Small intestine (tissue), 7 donors: ENCODE measurements around the gene TAS2R39. TPM values are rescaled to one million over a fixed set of nuclear protein-coding genes. Genes with fewer than 3 reads are reported as not detected.

ENCODE experiments used
- DNase-seq, 2 donors: peaks; one replicate each; pipeline versions ENCODE4 v3.0.0 to v3.0.0-alpha.2; 2013
- FAIRE-seq: peaks from 2 replicates; lab custom pipeline; 2012; peaks lifted over from hg19 to GRCh38; lab: Jason Lieb, UNC
- H3K27ac ChIP-seq, 3 donors: one replicate each; pipeline ENCODE4 v1.5.1; 2013; ENCODE audit warnings: low read length in 2 of 3, mild to moderate bottlenecking in 2 of 3, control low read depth in 1 of 3, inconsistent platforms in 1 of 3, low read depth in 1 of 3, moderate library complexity in 1 of 3
- H3K27me3 ChIP-seq, 3 donors: one replicate each; pipeline ENCODE4 v1.6.1; 2013; ENCODE audit warnings: low read length in 3 of 3, inconsistent platforms in 1 of 3; ENCODE audit not compliant: control insufficient read depth in 3 of 3, insufficient read depth in 3 of 3
- H3K36me3 ChIP-seq, 3 donors: one replicate each; pipeline ENCODE4 v1.6.1; 2013; ENCODE audit warnings: low read length in 3 of 3, inconsistent platforms in 1 of 3, low read depth in 1 of 3, mild to moderate bottlenecking in 1 of 3, moderate library complexity in 1 of 3; ENCODE audit not compliant: control insufficient read depth in 3 of 3, insufficient read depth in 2 of 3
- H3K4me1 ChIP-seq, 3 donors: one replicate each; pipeline ENCODE4 v1.6.1; 2013; ENCODE audit warnings: low read length in 2 of 3, inconsistent platforms in 1 of 3, low read depth in 1 of 3, mild to moderate bottlenecking in 1 of 3, moderate library complexity in 1 of 3; ENCODE audit not compliant: control insufficient read depth in 3 of 3, insufficient read depth in 2 of 3
- H3K4me3 ChIP-seq, 3 donors: one replicate each; pipeline ENCODE4 v1.5.1; 2013; ENCODE audit warnings: low read length in 3 of 3, control low read depth in 1 of 3, inconsistent platforms in 1 of 3, low read depth in 1 of 3, mild to moderate bottlenecking in 1 of 3, moderate library complexity in 1 of 3
- H3K9me3 ChIP-seq, 2 donors: one replicate each; pipeline ENCODE4 v1.6.1; 2013; ENCODE audit warnings: low read depth in 1 of 2, low read length in 1 of 2; ENCODE audit not compliant: control insufficient read depth in 2 of 2, insufficient read depth in 1 of 2
- WGBS, 3 donors: extraction: QIAGEN DNeasy Blood & Tissue Kit; methylation state at CpG; one replicate each; pipeline ENCODE4 v1.1.7; 2013; 5-methylcytosine and 5-hydroxymethylcytosine counted together
- polyA plus RNA-seq, 4 donors: library from polyadenylated mRNA; stranded (reverse) in 3 of 4; unstranded in 1 of 4; fragments of 200-250 nt in 3 of 4; fragments of 120-200 nt in 1 of 4; gene quantifications; one replicate each; pipeline versions ENCODE4 v1.2.1 to v1.2.3, GENCODE V29; 2013
- donor health status: healthy with polysubstance abuse.
- donor health status: control.
- donor health status: control.
- donor health status: Bipolar disorder and iron deficiency.
- donor health status: healthy.

The TAS2R39 gene
- polyA plus RNA-seq, 4 donors, result not detected

GRCh38 chr7:143221286-143221685, 38.1 kb downstream of the TAS2R39 start:
- no peak overlapping the region for H3K27ac ChIP-seq
- FAIRE-seq, result no peak
- no peaks in the 10 kb centered on the region for H3K36me3 ChIP-seq
- H3K27me3 ChIP-seq, result no peaks in the 10 kb centered on the region
- no peaks in the 10 kb centered on the region for H3K4me1 ChIP-seq
- no peaks in the 10 kb centered on the region for H3K9me3 ChIP-seq
- no peak overlapping the region for H3K4me3 ChIP-seq
- DNase-seq, result no peak
- WGBS, 3 donors, result 72 to 76% (median 75%) methylated on average over 2 of the region's 2 CpGs

- FAIRE-seq (no peak), DNase-seq (no peak)
- Histone ChIP-seq H3K9me3 (no peaks in the 10 kb centered on the region), H3K4me3 (no peak within 1 kb of the TSS), H3K27ac (no peak within 1 kb of the TSS), H3K4me1 (no peaks in the 10 kb centered on the region), H3K27me3 (no peaks in the 10 kb centered on the region), H3K36me3 (no peaks in the 10 kb centered on the region)
- 22 to 59% (median 32%) methylated on average over 3 of the region's 3 CpGs for WGBS, 3 donors
Observed at GRCh38 chr7:143221737-143222136, 38.5 kb downstream of the TAS2R39 start, which contains the start of gene TAS2R40. TSS of gene TAS2R40 (plus strand) at chr7:143222037. CDS start at chr7:143222079, 42 bp downstream.

- DNase-seq (no peak), FAIRE-seq (no peak)
- Histone ChIP-seq H3K9me3 (no peaks in the 10 kb centered on the region), H3K27ac (no peak overlapping the region), H3K36me3 (no peaks in the 10 kb centered on the region), H3K4me3 (no peak overlapping the region), H3K27me3 (no peaks in the 10 kb centered on the region), H3K4me1 (no peaks in the 10 kb centered on the region)
- WGBS, 3 donors, result 77 to 82% (median 80%) methylated on average over 7 of the region's 7 CpGs
Observed at GRCh38 chr7:143222782-143223181, 39.6 kb downstream of the TAS2R39 start.

GRCh38 chr7:143223784-143224183, 40.6 kb downstream of the TAS2R39 start:
- H3K36me3 ChIP-seq, result no peaks in the 10 kb centered on the region
- DNase-seq, result no peak
- 77 to 81% (median 78%) methylated on average over 4 of the region's 4 CpGs for WGBS, 3 donors
- no peaks in the 10 kb centered on the region for H3K9me3 ChIP-seq
- FAIRE-seq, result no peak
- no peaks in the 10 kb centered on the region for H3K4me1 ChIP-seq
- no peaks in the 10 kb centered on the region for H3K27me3 ChIP-seq
- H3K4me3 ChIP-seq, result no peak overlapping the region
- H3K27ac ChIP-seq, result no peak overlapping the region

GRCh38 chr7:143225047-143225446, 41.8 kb downstream of the TAS2R39 start:
- H3K27me3 ChIP-seq, result no peaks in the 10 kb centered on the region
- H3K27ac ChIP-seq, result no peak overlapping the region
- WGBS, 3 donors, result 78 to 88% (median 83%) methylated on average over 5 of the region's 5 CpGs
- H3K4me1 ChIP-seq, result no peaks in the 10 kb centered on the region
- H3K36me3 ChIP-seq, result no peaks in the 10 kb centered on the region
- no peak overlapping the region for H3K4me3 ChIP-seq
- no peaks in the 10 kb centered on the region for H3K9me3 ChIP-seq
- DNase-seq (no peak), FAIRE-seq (no peak)

GRCh38 chr7:143227806-143228205, 44.6 kb downstream of the TAS2R39 start:
- DNase-seq (no peak), FAIRE-seq (no peak)
- Histone ChIP-seq H3K4me1 (no peaks in the 10 kb centered on the region), H3K27me3 (no peaks in the 10 kb centered on the region), H3K36me3 (no peaks in the 10 kb centered on the region), H3K9me3 (no peaks in the 10 kb centered on the region), H3K27ac (no peak overlapping the region), H3K4me3 (no peak overlapping the region)
- 43 to 74% (median 55%) methylated on average over 1 of the region's 1 CpG for WGBS, 3 donors

GRCh38 chr7:143229054-143229790, 46.0 kb downstream of the TAS2R39 start:
- Histone ChIP-seq H3K27me3 (no peaks in the 10 kb centered on the region), H3K27ac (no peak overlapping the region), H3K36me3 (no peaks in the 10 kb centered on the region), H3K9me3 (no peaks in the 10 kb centered on the region), H3K4me1 (no peaks in the 10 kb centered on the region), H3K4me3 (no peak overlapping the region)
- WGBS, 3 donors, result 54 to 73% (median 61%) methylated on average over 9 of the region's 9 CpGs
- DNase-seq (no peak), FAIRE-seq (no peak)

GRCh38 chr7:143230602-143231457, 47.6 kb downstream of the TAS2R39 start:
- DNase-seq (no peak), FAIRE-seq (no peak)
- H3K27ac ChIP-seq, result no peak overlapping the region
- H3K4me3 ChIP-seq, result no peak overlapping the region
- no peaks in the 10 kb centered on the region for H3K4me1 ChIP-seq
- no peaks in the 10 kb centered on the region for H3K9me3 ChIP-seq
- H3K36me3 ChIP-seq, result no peaks in the 10 kb centered on the region
- 95 to 96% (median 96%) methylated on average over 2 of the region's 2 CpGs for WGBS, 3 donors
- no peaks in the 10 kb centered on the region for H3K27me3 ChIP-seq
